Brain microvascular endothelial cell (primary cell): Measurements from ENCODE around the gene HES1.

Experiments
- DNase-seq: peaks from one replicate; pipeline ENCODE4 v3.0.0-alpha.2; 2020
- H3K27ac ChIP-seq: fragments of 250-450 bp; sonication (Bioruptor Pico); 2 replicates; pipeline ENCODE4 v1.5.1; 2020; ENCODE audit warnings: mild to moderate bottlenecking, moderate library complexity
- H3K27me3 ChIP-seq: fragments of 250-450 bp; sonication (Bioruptor Pico); replicated peaks from 2 replicates; pipeline ENCODE4 v1.5.1; 2020; ENCODE audit warnings: mild to moderate bottlenecking
- H3K36me3 ChIP-seq: fragments of 250-450 bp; sonication (Bioruptor Pico); replicated peaks from 2 replicates; pipeline ENCODE4 v1.5.1; 2020; ENCODE audit warnings: mild to moderate bottlenecking
- H3K4me3 ChIP-seq: 2 replicates; pipeline ENCODE4 v1.5.1; 2011; ENCODE audit warnings: low read depth, mild to moderate bottlenecking, control low read depth, low read length, moderate library complexity
- CTCF ChIP-seq: IDR thresholded peaks from 2 replicates; pipeline ENCODE4 v1.5.1; 2011; ENCODE audit warnings: low read depth, mild to moderate bottlenecking, moderate library complexity, low read length, control low read depth, inconsistent platforms; ENCODE audit errors: missing control alignments
- in situ Hi-C: cut with HindIII; loops from 2 replicates; pipeline ENCODE4 v1.10.0; 2017; ENCODE audit warnings: low sequenced_read_pairs, low pct_ligation_motif_present

Gene HES1

GRCh38 chr3:194112120-194113106, 23.5 kb upstream of the HES1 start:
- no peak for TF ChIP-seq CTCF
- no peaks in the 10 kb centered on the region for H3K36me3 ChIP-seq
- H3K27me3 ChIP-seq: peaks cover 38% of the 10 kb centered on the region
- H3K27ac ChIP-seq: no peak overlapping the region
- in situ Hi-C loops: no loop called here
- H3K4me3 ChIP-seq: no peak overlapping the region
- no peak for DNase-seq

- peaks cover 40% of the 10 kb centered on the region for H3K27me3 ChIP-seq
- in situ Hi-C loops: no loop called here
- TF ChIP-seq CTCF: no peak
- H3K4me3 ChIP-seq: no peak overlapping the region
- DNase-seq: no peak
- no peaks in the 10 kb centered on the region for H3K36me3 ChIP-seq
- no peak overlapping the region for H3K27ac ChIP-seq
These were observed 21.8 kb upstream of the HES1 start for GRCh38 chr3:194114123-194114522.

GRCh38 chr3:194117104-194117845, 18.7 kb upstream of the HES1 start:
- Histone ChIP-seq H3K27ac (no peak overlapping the region), H3K4me3 (no peak overlapping the region), H3K36me3 (no peaks in the 10 kb centered on the region), H3K27me3 (peaks cover 46% of the 10 kb centered on the region)
- TF ChIP-seq CTCF: no peak
- no peak for DNase-seq
- in situ Hi-C loops: no loop called here

- TF ChIP-seq CTCF: no peak
- H3K36me3 ChIP-seq: no peaks in the 10 kb centered on the region
- H3K27ac ChIP-seq: no peak overlapping the region
- in situ Hi-C loops: no loop called here
- DNase-seq: no peak
- H3K4me3 ChIP-seq: no peak overlapping the region
- H3K27me3 ChIP-seq: peaks cover 49% of the 10 kb centered on the region
These were observed 17.0 kb upstream of the HES1 start for GRCh38 chr3:194118920-194119319.

- no peak for TF ChIP-seq CTCF
- Histone ChIP-seq H3K27ac (no peak overlapping the region), H3K27me3 (peaks cover 57% of the 10 kb centered on the region), H3K36me3 (no peaks in the 10 kb centered on the region), H3K4me3 (no peak overlapping the region)
- DNase-seq: no peak
- in situ Hi-C loops: no loop called here
These were observed 15.9 kb upstream of the HES1 start for GRCh38 chr3:194119831-194120590.
